IMR-90 (cell line): ENCODE data around the gene NME2.

ENCODE experiments used
- CEBPB ChIP-seq: IDR thresholded peaks from 2 replicates; pipeline ENCODE4 v1.6.1; 2012; ENCODE audit warnings: low read depth, low read length, improper control_type of control experiment
- CTCF ChIP-seq: conservative IDR thresholded peaks from 2 replicates; pipeline ENCODE4 v1.5.1; 2012; ENCODE audit warnings: mild to moderate bottlenecking, low read depth, low read length, improper control_type of control experiment
- MXI1 ChIP-seq: IDR thresholded peaks from 2 replicates; pipeline ENCODE4 v1.6.1; 2012; ENCODE audit warnings: low read depth, mild to moderate bottlenecking, low read length, moderate library complexity, borderline replicate concordance
- POLR2A ChIP-seq: IDR thresholded peaks from 2 replicates; pipeline ENCODE4 v1.6.1; 2012; ENCODE audit warnings: mild to moderate bottlenecking, low read depth, low read length
- RAD21 ChIP-seq: IDR thresholded peaks from 2 replicates; pipeline ENCODE4 v1.6.1; 2012; ENCODE audit warnings: low read length, improper control_type of control experiment
- RCOR1 ChIP-seq: IDR thresholded peaks from 2 replicates; pipeline ENCODE4 v1.6.1; 2012; ENCODE audit warnings: mild to moderate bottlenecking, low read length, improper control_type of control experiment; ENCODE audit not compliant: insufficient replicate concordance

- no peak for TF ChIP-seq CTCF
- no peak for TF ChIP-seq CEBPB
- no peak for TF ChIP-seq MXI1
- TF ChIP-seq RAD21: no peak
- TF ChIP-seq POLR2A: no peak
- no peak for TF ChIP-seq RCOR1
Observed at GRCh38 chr17:51184124-51184523, 17.9 kb downstream of the NME2 start.
